Right lobe of liver (tissue), 6 donors: Measurements from ENCODE around the gene VENTX. TPM values are rescaled to one million over a fixed set of nuclear protein-coding genes. Genes with fewer than 3 reads are reported as not detected.
"Not testable (repeated sequence)": the region's sequence is repeated elsewhere in the genome, so short reads cannot be mapped to it uniquely, and the experiment has no call there.

Source experiments
- ATAC-seq, 4 donors: fragments of 200-7000 bp; cut with Tn5 transposase; one replicate each; pipeline ENCODE4 v1.9.1; 2020; ENCODE audit warnings: mild to moderate bottlenecking in 4 of 4, moderate library complexity in 4 of 4
- DNase-seq, 3 donors: peaks; one replicate each; pipeline ENCODE4 v3.0.0-alpha.2; 2020
- H3K27ac ChIP-seq, 3 donors: fragments of 200-600 bp; one replicate each; pipeline ENCODE4 v1.8.0; 2022
- H3K27me3 ChIP-seq, 2 donors: fragments of 200-600 bp; one replicate each; pipeline ENCODE4 v1.8.0; 2022
- H3K36me3 ChIP-seq, 4 donors: fragments of 200-600 bp; sonication (generic) in 1 of 4; one replicate each; pipeline versions ENCODE4 v1.5.1 to v1.8.0; 2017 to 2022; ENCODE audit warnings: control low read depth in 1 of 4
- H3K4me1 ChIP-seq, 4 donors: fragments of 200-600 bp; sonication (generic) in 1 of 4; one replicate each; pipeline versions ENCODE4 v1.5.1 to v1.8.0; 2017 to 2022; ENCODE audit warnings: control low read depth in 1 of 4
- H3K4me3 ChIP-seq, 3 donors: fragments of 200-600 bp; one replicate each; pipeline ENCODE4 v1.8.0; 2022
- H3K9me3 ChIP-seq, 4 donors: fragments of 200-600 bp; sonication (generic) in 1 of 4; one replicate each; pipeline versions ENCODE4 v1.5.1 to v1.8.0; 2017 to 2022; ENCODE audit warnings: control low read depth in 1 of 4
- CTCF ChIP-seq, 4 donors: fragments of 200-600 bp in 3 of 4; fragments of 450-650 bp in 1 of 4; IDR thresholded peaks; one replicate each; pipeline versions ENCODE4 v1.5.1 to v1.8.0; 2016 to 2022; ENCODE audit warnings: antibody characterized with exemption in 4 of 4, mild to moderate bottlenecking in 2 of 4
- POLR2A ChIP-seq: fragments of 450-650 bp; IDR thresholded peaks from one replicate; pipeline ENCODE4 v1.6.1; 2017; ENCODE audit warnings: antibody characterized with exemption, mild to moderate bottlenecking
- WGBS: methylation state at CpG from one replicate; pipeline ENCODE4 v1.1.6; 2018; ENCODE audit warnings: low coverage, low lambda C conversion rate; ENCODE audit not compliant: insufficient coverage; ENCODE audit errors: missing lambda C conversion rate; 5-methylcytosine and 5-hydroxymethylcytosine counted together
- intact Hi-C, 2 donors: fragments of 100-400 bp; cut with DNase I; formaldehyde crosslinking; loops; one replicate each; pipeline versions ENCODE4 v1.11.2 to v1.14.1; 2022
- total RNA-seq, 6 experiments: library from RNA; depleted of rRNA in 2 of 6; stranded (reverse); fragments of >200 nt in 2 of 6; fragmentation: NEBNext Ultra II Directional in 3 of 6; extraction: Animal tissue kit (Norgen Biotek cat#: 25700) in 3 of 6; gene quantifications; one replicate each; pipeline versions ENCODE4 v1.1.0 to v1.2.4, GENCODE V29; 2016 to 2023
- donor health status: DM: no; HTN: yes; CAD: no.
- donor health status: DM: no; HTN: no; CAD: no.
- donor health status: DM: no; HTN: no; CAD: no.
- donor health status: DM: no; HTN: yes; CAD: no.
- donor health status: DM: no; HTN: yes; CAD: no.

The VENTX gene
- total RNA-seq, 6 experiments from 2014 or later = 0.09 to 0.38 (median 0.19) TPM

DNA sequence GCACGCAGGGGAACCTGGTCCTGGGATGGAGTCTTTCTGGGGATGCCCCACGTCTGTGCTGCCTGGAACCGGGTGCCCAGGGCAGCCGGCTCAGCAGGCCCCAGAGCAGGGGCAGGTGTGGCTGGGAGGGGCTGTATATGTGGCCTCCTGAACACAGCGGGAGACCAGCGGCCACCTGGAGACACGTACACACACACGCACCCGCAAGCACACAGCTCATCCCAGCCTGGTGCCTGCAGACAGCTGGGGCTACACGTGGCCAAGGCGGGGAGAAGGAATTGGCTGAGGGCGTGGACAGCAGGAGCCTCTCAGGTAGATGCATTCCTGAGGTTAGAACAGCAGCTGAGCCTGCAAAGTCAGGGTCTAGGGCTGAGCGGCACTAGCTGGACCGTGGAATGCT lies 25.0 kb downstream of the VENTX start:
- no peak overlapping the region for H3K4me3 ChIP-seq
- intact Hi-C loops = no loop called here

GRCh38 chr10:133263674-133264073 lies 26.0 kb downstream of the VENTX start:
- H3K27ac ChIP-seq = no peak overlapping the region
- peaks cover 0 to 3% (median 0%) of the 10 kb centered on the region in 4 donors for H3K4me1 ChIP-seq
- H3K9me3 ChIP-seq = no peaks in the 10 kb centered on the region
- intact Hi-C loops = no loop called here
- H3K36me3 ChIP-seq = no peaks in the 10 kb centered on the region
- 87% methylated on average over 3 of the region's 10 CpGs for WGBS
- TF ChIP-seq CTCF (IDR thresholded peaks at IDR 0.05) (no peak), POLR2A (no peak)
- DNase-seq (no peak), ATAC-seq (no peak)
- H3K4me3 ChIP-seq = no peak overlapping the region
- H3K27me3 ChIP-seq = no peaks in the 10 kb centered on the region

More for the DNA sequence above, 25.0 kb downstream of the VENTX start:
- TF ChIP-seq POLR2A (no peak), CTCF (IDR thresholded peaks at IDR 0.05) (no peak)
- Histone ChIP-seq H3K36me3 (no peaks in the 10 kb centered on the region), H3K4me1 (peaks cover 0 to 6% (median 0%) of the 10 kb centered on the region in 4 donors), H3K27me3 (no peaks in the 10 kb centered on the region), H3K9me3 (no peaks in the 10 kb centered on the region), H3K27ac (no peak overlapping the region)
- WGBS = no CpG with 5 or more reads among the region's 14 CpGs
- DNase-seq (no peak), ATAC-seq (no peak)

DNA sequence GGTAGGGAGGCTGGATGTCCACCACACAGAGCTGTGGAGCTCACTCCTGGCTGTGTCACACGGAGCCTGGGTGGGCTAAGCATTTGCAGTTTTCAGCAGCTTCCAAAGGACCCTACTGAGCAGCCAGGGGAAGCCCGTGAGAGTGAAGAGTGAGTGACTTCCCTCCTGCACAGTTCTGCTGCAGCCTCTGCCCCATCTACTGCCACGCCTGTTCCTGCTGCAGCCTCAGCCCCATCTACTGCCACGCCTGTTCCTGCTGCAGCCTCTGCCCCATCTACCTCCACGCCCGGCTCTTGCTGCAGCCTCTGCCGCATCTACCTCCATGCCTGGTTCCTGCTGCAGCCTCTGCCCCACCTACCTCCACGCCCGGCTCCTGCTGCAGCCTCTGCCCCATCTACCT lies 26.8 kb downstream of the VENTX start:
- Histone ChIP-seq H3K9me3 (no peaks in the 10 kb centered on the region), H3K27me3 (no peaks in the 10 kb centered on the region), H3K4me3 (no peak overlapping the region), H3K36me3 (no peaks in the 10 kb centered on the region), H3K4me1 (peaks cover 0 to 3% (median 0%) of the 10 kb centered on the region in 4 donors), H3K27ac (no peak overlapping the region)
- intact Hi-C loops = no loop called here
- 44% methylated on average over 3 of the region's 9 CpGs for WGBS
- TF ChIP-seq POLR2A (no peak), CTCF (IDR thresholded peaks at IDR 0.05) (no peak)
- DNase-seq (no peak), ATAC-seq (no peak)

GRCh38 chr10:133265052-133265451 lies 27.4 kb downstream of the VENTX start:
- H3K4me3 ChIP-seq, DNase-seq, H3K27ac ChIP-seq, intact Hi-C loops, H3K27me3 ChIP-seq, H3K36me3 ChIP-seq, ATAC-seq, H3K4me1 ChIP-seq, H3K9me3 ChIP-seq: not testable (repeated sequence)
- WGBS = 80% methylated on average over 5 of the region's 10 CpGs

GRCh38 chr10:133266056-133266795 lies 28.6 kb downstream of the VENTX start:
- Histone ChIP-seq H3K27ac (no peak overlapping the region), H3K36me3 (peaks cover 0 to 3% (median 0%) of the 10 kb centered on the region in 4 donors), H3K4me3 (no peak overlapping the region), H3K27me3 (no peaks in the 10 kb centered on the region), H3K9me3 (no peaks in the 10 kb centered on the region), H3K4me1 (peaks cover 0 to 3% (median 0%) of the 10 kb centered on the region in 4 donors)
- WGBS = no CpG with 5 or more reads among the region's 21 CpGs
- DNase-seq = no peak
- intact Hi-C loops = no loop called here
- TF ChIP-seq CTCF (IDR thresholded peaks at IDR 0.05) (no peak), POLR2A (no peak)
- ATAC-seq = no peak
